NOMO-1 (cell line): Measurements from ENCODE around the gene C1orf116.
A peak's percentile ranks its signal among the peaks of the same experiment; 100 is the strongest.

Source experiments
- DNase-seq, 2 experiments: peaks; one replicate each; lab custom pipeline; 2025; ENCODE audit not compliant: unreplicated experiment in 2 of 2; lab: John Stamatoyannopoulos, UW

C1orf116 gene

GRCh38 chr1:207000651-207001291 lies 31.8 kb downstream of the C1orf116 start:
- no peak for DNase-seq

GRCh38 chr1:206998816-206999215 lies 33.7 kb downstream of the C1orf116 start:
- DNase-seq: no peak

- no peak for DNase-seq
Observed at GRCh38 chr1:206992790-206993189, 39.8 kb downstream of the C1orf116 start.

GRCh38 chr1:206987873-206988272 lies 44.7 kb downstream of the C1orf116 start:
- DNase-seq: no peak

GRCh38 chr1:206986885-206987284 lies 45.7 kb downstream of the C1orf116 start:
- DNase-seq: no peak

- no peak for DNase-seq
Observed at GRCh38 chr1:206986402-206986801, 46.2 kb downstream of the C1orf116 start.

GRCh38 chr1:206985162-206985749 lies 47.3 kb downstream of the C1orf116 start:
- no peak for DNase-seq

GRCh38 chr1:206982216-206982615 lies 50.3 kb downstream of the C1orf116 start:
- DNase-seq: peak; percentile 25 to 34

GRCh38 chr1:206979379-206980043 lies 53.0 kb downstream of the C1orf116 start:
- peak in 1 of 2 experiments; percentile 12 for DNase-seq

GRCh38 chr1:206978259-206978658 lies 54.3 kb downstream of the C1orf116 start:
- no peak for DNase-seq

GRCh38 chr1:206975306-206975705 lies 57.2 kb downstream of the C1orf116 start:
- DNase-seq: no peak

GRCh38 chr1:206974140-206974539 lies 58.4 kb downstream of the C1orf116 start:
- DNase-seq: no peak

GRCh38 chr1:206972728-206973127 lies 59.8 kb downstream of the C1orf116 start:
- DNase-seq: no peak

GRCh38 chr1:206971029-206971655 lies 61.4 kb downstream of the C1orf116 start:
- DNase-seq: peak; percentile 78 to 90

GRCh38 chr1:206970446-206970845 lies 62.1 kb downstream of the C1orf116 start, which contains the start of gene FCAMR:
TSS of gene FCAMR (minus strand) at chr1:206970460. CDS start at chr1:206970125, 335 bp downstream.
- peak in 1 of 2 experiments; percentile 23 for DNase-seq

- DNase-seq: no peak
Observed at GRCh38 chr1:206969090-206969489, 63.5 kb downstream of the C1orf116 start.
